ENCODE measurements around the gene FHL5. TPM values are rescaled to one million over a fixed set of nuclear protein-coding genes. Genes with fewer than 3 reads are reported as not detected.

FHL5 gene
- polyA plus RNA-seq (2013): not detected in 2 replicates

GRCh38 chr6:96562886-96563285, at the start of gene FHL5:
Gene FHL5, plus strand, starts transcription at chr6:96563128. Its CDS starts 40,486 bp downstream, at chr6:96603614.
- no peak within 1 kb of the TSS for H3K9ac ChIP-seq (ENCODE audit: low read length)
- no peak within 1 kb of the TSS for H3K18ac ChIP-seq (ENCODE audit: low read length)
- H4K12ac ChIP-seq (ENCODE audit: low read depth, low read length): no peak within 1 kb of the TSS
- no peak within 1 kb of the TSS for H3K4ac ChIP-seq (ENCODE audit: low read depth, low read length)
- no peak within 1 kb of the TSS for H2BK5ac ChIP-seq (ENCODE audit: low read depth, low read length, poor library complexity)
- no peak within 1 kb of the TSS for H3K4me2 ChIP-seq (ENCODE audit: low read length)
- no peaks in the 10 kb centered on the region for H3K79me2 ChIP-seq (ENCODE audit: control insufficient read depth, insufficient read depth, low read length, poor library complexity)
- H3K27ac ChIP-seq (ENCODE audit: low read depth, low read length): no peak within 1 kb of the TSS
- no peak within 1 kb of the TSS for H2AK5ac ChIP-seq (ENCODE audit: low read length)
- no peaks in the 10 kb centered on the region for H3K27me3 ChIP-seq (ENCODE audit: insufficient read depth, low read length)
- H2AFZ ChIP-seq (ENCODE audit: insufficient read depth, low read length, poor library complexity): no peak within 1 kb of the TSS
- no peaks in the 10 kb centered on the region for H3K9me3 ChIP-seq (ENCODE audit: insufficient read depth, low read depth, low read length)
- no peak within 1 kb of the TSS for H4K91ac ChIP-seq (ENCODE audit: low read depth, low read length)
- no peak within 1 kb of the TSS for H3K23ac ChIP-seq (ENCODE audit: low read length)
- no CpG with 5 or more reads among the region's 3 CpGs for WGBS (ENCODE audit: extremely low coverage, insufficient coverage, insufficient read length)
- DNase-seq: no peak
- no peaks in the 10 kb centered on the region for H3K79me1 ChIP-seq (ENCODE audit: low read length)
- no peak within 1 kb of the TSS for H4K8ac ChIP-seq (ENCODE audit: low read depth, low read length)
- H2BK12ac ChIP-seq (ENCODE audit: low read length): no peak within 1 kb of the TSS
- no peaks in the 10 kb centered on the region for H3K4me1 ChIP-seq (ENCODE audit: control insufficient read depth in 1 of 2, insufficient read depth in 2 of 2, low read length in 2 of 2)
- no peak within 1 kb of the TSS for H3K4me3 ChIP-seq (ENCODE audit: low read depth, low read length)
- no peak within 1 kb of the TSS for H3K14ac ChIP-seq (ENCODE audit: low read length)
- H3K36me3 ChIP-seq (ENCODE audit: control insufficient read depth in 1 of 2, insufficient read depth in 2 of 2, low read length in 2 of 2): no peaks in the 10 kb centered on the region
- H2BK120ac ChIP-seq (ENCODE audit: insufficient read depth, low read length, poor library complexity): no peak within 1 kb of the TSS

- peaks cover 16% of the 10 kb centered on the region for H3K79me1 ChIP-seq (ENCODE audit: low read length)
- H3K9ac ChIP-seq (ENCODE audit: low read length): no peak overlapping the region
- H2AK5ac ChIP-seq (ENCODE audit: low read length): peak overlapping the region; percentile 95
- peak overlapping the region; percentile 68 for H2BK120ac ChIP-seq (ENCODE audit: insufficient read depth, low read length, poor library complexity)
- peak overlapping the region; percentile 94 for H3K18ac ChIP-seq (ENCODE audit: low read length)
- H4K91ac ChIP-seq (ENCODE audit: low read depth, low read length): peak overlapping the region; percentile 90
- peak; percentile 83 to 90 for DNase-seq
- peak overlapping the region; percentile 68 for H3K4me2 ChIP-seq (ENCODE audit: low read length)
- H2BK5ac ChIP-seq (ENCODE audit: low read depth, low read length, poor library complexity): peak overlapping the region; percentile 94
- H4K12ac ChIP-seq (ENCODE audit: low read depth, low read length): peak overlapping the region; percentile 40
- H4K8ac ChIP-seq (ENCODE audit: low read depth, low read length): peak overlapping the region; percentile 70
- no peak overlapping the region for H3K4ac ChIP-seq (ENCODE audit: low read depth, low read length)
- H3K27me3 ChIP-seq (ENCODE audit: insufficient read depth, low read length): no peaks in the 10 kb centered on the region
- peaks cover 2 to 9% of the 10 kb centered on the region in 2 experiments for H3K4me1 ChIP-seq (ENCODE audit: control insufficient read depth in 1 of 2, insufficient read depth in 2 of 2, low read length in 2 of 2)
- no peak overlapping the region for H3K23ac ChIP-seq (ENCODE audit: low read length)
- H2BK12ac ChIP-seq (ENCODE audit: low read length): peak overlapping the region; percentile 85
- H2AFZ ChIP-seq (ENCODE audit: insufficient read depth, low read length, poor library complexity): no peak overlapping the region
- H3K36me3 ChIP-seq (ENCODE audit: control insufficient read depth in 1 of 2, insufficient read depth in 2 of 2, low read length in 2 of 2): peaks cover 2% of the 10 kb centered on the region in 2 experiments
- H3K27ac ChIP-seq (ENCODE audit: low read depth, low read length): peak overlapping the region; percentile 91
- H3K9me3 ChIP-seq (ENCODE audit: insufficient read depth, low read depth, low read length): no peaks in the 10 kb centered on the region
- no CpG with 5 or more reads among the region's 6 CpGs for WGBS (ENCODE audit: extremely low coverage, insufficient coverage, insufficient read length)
- H3K4me3 ChIP-seq (ENCODE audit: low read depth, low read length): no peak overlapping the region
- H3K14ac ChIP-seq (ENCODE audit: low read length): peak overlapping the region; percentile 93
- H3K79me2 ChIP-seq (ENCODE audit: control insufficient read depth, insufficient read depth, low read length, poor library complexity): peaks cover 4% of the 10 kb centered on the region
Measured at GRCh38 chr6:96520171-96521115, 42.5 kb upstream of the FHL5 start.

- WGBS (ENCODE audit: extremely low coverage, insufficient coverage, insufficient read length): no CpG with 5 or more reads among the region's 8 CpGs
- no peak overlapping the region for H3K4ac ChIP-seq (ENCODE audit: low read depth, low read length)
- H3K4me1 ChIP-seq (ENCODE audit: control insufficient read depth in 1 of 2, insufficient read depth in 2 of 2, low read length in 2 of 2): peaks cover 2 to 9% of the 10 kb centered on the region in 2 experiments
- H3K9ac ChIP-seq (ENCODE audit: low read length): peak overlapping the region; percentile 83
- H3K14ac ChIP-seq (ENCODE audit: low read length): no peak overlapping the region
- H4K8ac ChIP-seq (ENCODE audit: low read depth, low read length): peak overlapping the region; percentile 48
- peak overlapping the region; percentile 79 for H2BK5ac ChIP-seq (ENCODE audit: low read depth, low read length, poor library complexity)
- no peaks in the 10 kb centered on the region for H3K27me3 ChIP-seq (ENCODE audit: insufficient read depth, low read length)
- DNase-seq: no peak
- H2AK5ac ChIP-seq (ENCODE audit: low read length): no peak overlapping the region
- H2BK120ac ChIP-seq (ENCODE audit: insufficient read depth, low read length, poor library complexity): peak overlapping the region; percentile 47
- peak overlapping the region; percentile 68 for H3K4me2 ChIP-seq (ENCODE audit: low read length)
- H3K27ac ChIP-seq (ENCODE audit: low read depth, low read length): peak overlapping the region; percentile 87
- no peak overlapping the region for H2BK12ac ChIP-seq (ENCODE audit: low read length)
- H3K9me3 ChIP-seq (ENCODE audit: insufficient read depth, low read depth, low read length): no peaks in the 10 kb centered on the region
- peak overlapping the region; percentile 86 for H3K4me3 ChIP-seq (ENCODE audit: low read depth, low read length)
- H3K18ac ChIP-seq (ENCODE audit: low read length): no peak overlapping the region
- peaks cover 4% of the 10 kb centered on the region for H3K79me2 ChIP-seq (ENCODE audit: control insufficient read depth, insufficient read depth, low read length, poor library complexity)
- peaks cover 16% of the 10 kb centered on the region for H3K79me1 ChIP-seq (ENCODE audit: low read length)
- peak overlapping the region; percentile 28 for H4K91ac ChIP-seq (ENCODE audit: low read depth, low read length)
- peak overlapping the region; percentile 32 for H4K12ac ChIP-seq (ENCODE audit: low read depth, low read length)
- no peak overlapping the region for H2AFZ ChIP-seq (ENCODE audit: insufficient read depth, low read length, poor library complexity)
- H3K23ac ChIP-seq (ENCODE audit: low read length): no peak overlapping the region
- H3K36me3 ChIP-seq (ENCODE audit: control insufficient read depth in 1 of 2, insufficient read depth in 2 of 2, low read length in 2 of 2): peaks cover 2 to 4% of the 10 kb centered on the region in 2 experiments
Measured at GRCh38 chr6:96521306-96521643, 41.7 kb upstream of the FHL5 start.

GRCh38 chr6:96521644-96522464, 41.1 kb upstream of the FHL5 start, which contains the start of gene UFL1:
Gene UFL1, plus strand, starts transcription at chr6:96521806. Its CDS starts 68 bp downstream, at chr6:96521874.
- Histone ChIP-seq H3K9me3 (ENCODE audit: insufficient read depth, low read depth, low read length) (no peaks in the 10 kb centered on the region), H3K79me1 (ENCODE audit: low read length) (peaks cover 16% of the 10 kb centered on the region), H2AK5ac (ENCODE audit: low read length) (peak within 1 kb of the TSS; percentile 95), H3K9ac (ENCODE audit: low read length) (peak within 1 kb of the TSS; percentile 99), H4K12ac (ENCODE audit: low read depth, low read length) (peak within 1 kb of the TSS; percentile 98), H4K91ac (ENCODE audit: low read depth, low read length) (peak within 1 kb of the TSS; percentile 98), H3K36me3 (ENCODE audit: control insufficient read depth in 1 of 2, insufficient read depth in 2 of 2, low read length in 2 of 2) (peaks cover 2 to 4% of the 10 kb centered on the region in 2 experiments), H3K27me3 (ENCODE audit: insufficient read depth, low read length) (no peaks in the 10 kb centered on the region), H3K4me2 (ENCODE audit: low read length) (peak within 1 kb of the TSS; percentile 75), H2BK5ac (ENCODE audit: low read depth, low read length, poor library complexity) (peak within 1 kb of the TSS; percentile 98), H3K4ac (ENCODE audit: low read depth, low read length) (peak within 1 kb of the TSS; percentile 96), H3K4me1 (ENCODE audit: control insufficient read depth in 1 of 2, insufficient read depth in 2 of 2, low read length in 2 of 2) (peaks cover 2 to 9% of the 10 kb centered on the region in 2 experiments), H4K8ac (ENCODE audit: low read depth, low read length) (peak within 1 kb of the TSS; percentile 98), H3K23ac (ENCODE audit: low read length) (no peak within 1 kb of the TSS), H3K79me2 (ENCODE audit: control insufficient read depth, insufficient read depth, low read length, poor library complexity) (peaks cover 4% of the 10 kb centered on the region), H3K4me3 (ENCODE audit: low read depth, low read length) (peak within 1 kb of the TSS; percentile 86), H2BK120ac (ENCODE audit: insufficient read depth, low read length, poor library complexity) (peak within 1 kb of the TSS; percentile 93), H2AFZ (ENCODE audit: insufficient read depth, low read length, poor library complexity) (peak within 1 kb of the TSS; percentile 95), H3K27ac (ENCODE audit: low read depth, low read length) (peak within 1 kb of the TSS; percentile 99), H2BK12ac (ENCODE audit: low read length) (peak within 1 kb of the TSS; percentile 85), H3K14ac (ENCODE audit: low read length) (peak within 1 kb of the TSS; percentile 99), H3K18ac (ENCODE audit: low read length) (peak within 1 kb of the TSS; percentile 99)
- WGBS (ENCODE audit: extremely low coverage, insufficient coverage, insufficient read length): no CpG with 5 or more reads among the region's 63 CpGs
- peak; percentile 95 for DNase-seq
